Measurements from ENCODE around the gene LGI4. TPM values are rescaled to one million over a fixed set of nuclear protein-coding genes. Genes with fewer than 3 reads are reported as not detected.

LGI4 gene
- total RNA-seq, 1 experiment from 2014 or later, result 0.32 TPM

- H3K36me3 ChIP-seq (ENCODE audit: control insufficient read depth in 1 of 2, insufficient read depth in 2 of 2, low read length in 2 of 2), result no peaks in the 10 kb centered on the region
- H3K9me2 ChIP-seq (ENCODE audit: insufficient read depth), result no peaks in the 10 kb centered on the region
- H3K4me2 ChIP-seq (ENCODE audit: low read length), result no peak overlapping the region
- ChIA-PET CTCF (no interaction called here), POLR2A (interaction anchor here (1.8 kb wide), 1 partner anchor 11 kb away, joined by 3 read pairs; no protein-coding TSS in a partner anchor), RAD21 (ENCODE audit: low non-redundant PET in 1 of 2, low total read pairs in 2 of 2, uncharacterized antibody in 2 of 2, unreplicated experiment in 2 of 2) (no interaction called here)
- no TSS peak for BruUV-seq (replicated peaks)
- H3K4me1 ChIP-seq (ENCODE audit: control insufficient read depth in 1 of 2, insufficient read depth in 2 of 2, low read length in 2 of 2), result peaks cover 5 to 24% of the 10 kb centered on the region in 2 experiments; a peak in 2 of 4 replicates
- intact Hi-C loops (cut with micrococcal nuclease), result no loop called here
- no peak for ATAC-seq
- no peaks in the 10 kb centered on the region for H3K27me3 ChIP-seq (ENCODE audit: insufficient read depth, low read length)
- TF ChIP-seq ZFX (IDR thresholded peaks at IDR 0.05), result no peak
- TF ChIP-seq SP1 (IDR thresholded peaks at IDR 0.05; ENCODE audit: low read depth), result no peak
- TF ChIP-seq CEBPB (IDR thresholded peaks at IDR 0.05; ENCODE audit: low read depth), result no peak
- no peak for TF ChIP-seq ELF1 (IDR thresholded peaks at IDR 0.05; ENCODE audit: borderline replicate concordance, low read depth)
- TF ChIP-seq EGR1 (IDR thresholded peaks at IDR 0.05; ENCODE audit: low read depth), result no peak
- no peak for TF ChIP-seq SIN3A (IDR thresholded peaks at IDR 0.05; ENCODE audit: low read depth)
- TF ChIP-seq TCF7L2 (IDR thresholded peaks at IDR 0.05; ENCODE audit: borderline replicate concordance, extremely low read depth, insufficient read depth, insufficient read length), result no peak
- no peak for TF ChIP-seq MAX (IDR thresholded peaks at IDR 0.05)
- TF ChIP-seq RAD21 (IDR thresholded peaks at IDR 0.05; ENCODE audit: low read depth), result no peak
- TF ChIP-seq FOSL1 (IDR thresholded peaks at IDR 0.05; ENCODE audit: low read depth), result no peak
- no peak for TF ChIP-seq ZNF274 (IDR thresholded peaks at IDR 0.05; ENCODE audit: low read depth, low read length)
- no peak for TF ChIP-seq REST (IDR thresholded peaks at IDR 0.05; ENCODE audit: low read depth)
- no peak for TF ChIP-seq CBX3 (IDR thresholded peaks at IDR 0.05; ENCODE audit: low read depth)
- no peak for TF ChIP-seq POLR2A (IDR thresholded peaks at IDR 0.05; ENCODE audit: borderline replicate concordance, extremely low read depth, insufficient read depth, insufficient read length)
- no peak for TF ChIP-seq EZH2phosphoT487 (IDR thresholded peaks at IDR 0.05; ENCODE audit: borderline replicate concordance)
- no peak for TF ChIP-seq SRF (IDR thresholded peaks at IDR 0.05; ENCODE audit: low read depth)
- TF ChIP-seq YY1 (IDR thresholded peaks at IDR 0.05; ENCODE audit: extremely low read depth, insufficient replicate concordance, low read depth, low read length), result no peak
- TF ChIP-seq ATF3 (IDR thresholded peaks at IDR 0.05), result no peak
- no peak for TF ChIP-seq POLR2AphosphoS5 (IDR thresholded peaks at IDR 0.05; ENCODE audit: low read depth, low read length)
- no peak for TF ChIP-seq JUND (IDR thresholded peaks at IDR 0.05)
- no peak overlapping the region for H3K27ac ChIP-seq (ENCODE audit: low read depth, low read length)
- H3K79me2 ChIP-seq (ENCODE audit: insufficient read depth, low read length), result no peaks in the 10 kb centered on the region
- no peak for DNase-seq (ENCODE audit: low read depth, low spot score)
- no peaks in the 10 kb centered on the region for H3K9me3 ChIP-seq (ENCODE audit: control insufficient read depth in 1 of 2, insufficient read depth in 1 of 2, low read depth in 1 of 2, low read length in 2 of 2)
- no peak overlapping the region for H2AFZ ChIP-seq (ENCODE audit: low read depth, low read length, poor library complexity, severe bottlenecking)
- no peaks in the 10 kb centered on the region for H4K20me1 ChIP-seq (ENCODE audit: insufficient read depth)
- no peak overlapping the region for H3K4me3 ChIP-seq (replicated peaks in 1 of 2; ENCODE audit: low read depth in 1 of 2, low read length in 2 of 2)
- no peak overlapping the region for H3K9ac ChIP-seq (ENCODE audit: low read length)
Observed at GRCh38 chr19:35178701-35179100, 43.8 kb upstream of the LGI4 start.
